Measurements from ENCODE around the gene POMT2.
A peak's percentile ranks its signal among the peaks of the same experiment; 100 is the strongest.

POMT2 gene

DNA sequence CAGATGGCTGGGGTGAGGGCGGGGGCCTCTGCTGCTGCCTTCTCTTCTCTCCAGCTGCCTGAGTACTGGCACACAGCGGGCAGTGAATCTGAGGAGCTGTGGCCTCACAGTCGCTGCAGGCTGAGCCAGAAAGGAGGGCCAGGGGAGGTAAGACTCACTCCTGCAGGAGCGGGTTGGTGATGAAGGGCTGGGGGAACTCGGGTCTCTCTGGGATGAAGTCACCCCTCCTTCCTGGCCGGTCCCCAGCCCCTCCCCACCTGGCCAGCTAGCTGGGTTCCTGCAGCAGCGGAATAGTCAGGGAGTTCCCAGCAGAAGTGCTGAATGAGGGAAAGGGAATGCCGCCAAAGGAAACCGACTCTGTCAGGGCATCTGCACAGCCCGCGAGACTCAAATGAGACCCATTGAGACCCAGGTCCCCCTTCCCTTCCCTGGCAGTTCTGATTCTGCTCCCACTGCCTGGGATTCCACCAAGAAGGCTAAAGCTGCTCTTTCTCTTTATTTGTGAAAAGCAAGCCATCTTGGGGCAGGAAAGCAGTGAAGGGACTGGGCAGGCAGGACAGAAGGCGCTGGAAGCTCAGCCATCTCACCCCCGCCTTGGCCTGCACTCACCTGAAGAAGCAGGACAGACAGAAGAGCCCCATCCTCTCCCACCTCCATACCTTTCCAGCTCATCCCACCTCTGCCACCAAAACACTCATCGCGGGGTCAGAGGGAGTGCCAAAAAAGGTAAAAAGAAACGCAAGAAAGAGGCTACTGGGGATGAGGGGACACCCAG, 54.9 kb downstream of the POMT2 start:
- DNase-seq, result peak in 2 of 14 donors; percentile 17 to 34

DNA sequence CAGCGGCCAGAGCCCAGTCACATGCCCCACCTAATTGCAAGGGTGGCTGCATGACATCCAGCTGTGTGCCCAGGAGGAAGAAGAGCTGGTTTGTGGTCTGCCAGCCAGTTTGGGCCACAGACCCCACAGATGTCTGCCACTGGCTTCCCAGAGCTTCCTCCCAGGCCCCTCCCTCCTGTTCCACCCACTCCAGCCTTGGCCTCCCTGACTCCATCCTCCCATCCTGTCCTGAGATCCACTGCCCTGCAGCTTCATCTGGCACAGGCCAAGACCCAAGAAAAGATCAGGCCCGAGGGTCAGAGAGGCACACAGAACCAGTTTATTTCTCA, 55.5 kb downstream of the POMT2 start:
- DNase-seq, result no peak

DNA sequence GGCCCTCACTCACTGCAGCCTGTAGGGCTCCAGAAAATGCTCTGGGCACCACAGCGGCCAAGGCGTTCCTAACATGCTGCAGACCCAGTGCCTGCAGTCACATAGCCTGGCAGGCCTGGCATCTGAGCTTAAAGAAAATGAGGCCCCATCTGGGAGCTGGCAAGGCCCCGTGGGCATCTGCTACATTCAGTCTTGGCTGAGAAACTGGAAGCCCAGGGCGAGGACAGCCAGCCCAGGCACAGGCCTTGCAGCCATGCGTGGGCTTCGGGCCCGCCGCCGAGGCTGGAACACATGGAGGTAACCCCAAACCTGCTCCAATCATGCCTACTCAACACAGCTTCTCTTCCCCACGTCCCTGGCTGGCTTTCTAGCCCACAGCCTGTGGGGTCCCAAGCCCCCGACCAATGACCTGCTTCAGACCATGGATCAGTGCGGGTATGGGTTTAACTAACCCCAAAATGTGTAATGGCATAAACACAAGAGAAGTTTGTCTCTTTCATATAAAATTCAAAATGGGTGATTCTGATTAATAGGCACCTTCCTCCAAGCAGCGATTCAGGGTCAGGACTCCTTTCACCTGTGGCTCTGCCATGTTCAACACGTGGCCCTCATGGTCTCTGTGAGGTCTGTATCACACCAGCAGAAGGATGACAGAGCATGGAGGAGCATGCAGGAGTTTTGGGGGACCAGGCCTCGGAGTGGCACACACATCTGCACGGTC, 56.1 kb downstream of the POMT2 start:
- peak in 1 of 14 donors; percentile 94 for DNase-seq

DNA sequence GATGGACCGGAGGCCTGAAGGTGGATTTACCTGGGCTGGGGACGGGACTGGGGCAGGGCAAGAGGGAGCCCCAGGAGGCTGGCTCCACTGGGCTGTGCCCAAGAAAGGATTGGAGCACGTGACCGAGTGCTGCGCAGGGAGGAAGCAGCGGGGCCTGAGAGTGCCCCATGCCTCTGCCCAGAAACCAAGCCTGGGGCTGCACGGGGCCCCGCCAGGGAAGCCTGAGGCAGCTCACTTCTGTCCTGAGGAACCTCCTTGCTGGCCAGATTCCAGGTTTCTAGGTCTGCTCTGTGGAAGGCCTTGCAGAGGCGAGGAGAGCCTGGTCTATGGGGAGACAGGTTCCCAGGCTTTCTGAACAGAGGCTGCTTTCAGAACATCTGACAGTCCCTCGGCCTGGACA, 60.1 kb downstream of the POMT2 start:
- peak in 3 of 14 donors; percentile 14 to 26 (median 20) for DNase-seq

DNA sequence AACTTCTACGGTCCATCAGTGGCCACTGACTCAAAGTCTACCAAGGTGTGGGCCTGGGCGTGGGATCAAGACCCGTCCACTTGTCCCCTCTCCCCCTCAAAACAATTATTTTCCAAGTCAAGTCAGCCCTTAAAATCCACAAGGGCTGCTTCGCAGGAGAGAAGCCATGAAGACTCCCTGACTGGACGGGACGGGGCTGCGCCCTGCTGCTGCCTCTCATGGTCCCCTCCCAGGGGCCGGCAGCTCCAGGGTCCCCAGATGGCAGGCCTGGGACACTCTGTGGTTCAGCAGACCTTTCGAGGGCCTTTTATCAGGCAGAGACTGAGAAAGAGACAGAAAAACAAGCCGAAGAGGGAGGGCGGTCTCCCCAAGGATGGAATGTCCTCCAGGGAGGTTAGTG, 60.5 kb downstream of the POMT2 start:
- DNase-seq, result no peak

DNA sequence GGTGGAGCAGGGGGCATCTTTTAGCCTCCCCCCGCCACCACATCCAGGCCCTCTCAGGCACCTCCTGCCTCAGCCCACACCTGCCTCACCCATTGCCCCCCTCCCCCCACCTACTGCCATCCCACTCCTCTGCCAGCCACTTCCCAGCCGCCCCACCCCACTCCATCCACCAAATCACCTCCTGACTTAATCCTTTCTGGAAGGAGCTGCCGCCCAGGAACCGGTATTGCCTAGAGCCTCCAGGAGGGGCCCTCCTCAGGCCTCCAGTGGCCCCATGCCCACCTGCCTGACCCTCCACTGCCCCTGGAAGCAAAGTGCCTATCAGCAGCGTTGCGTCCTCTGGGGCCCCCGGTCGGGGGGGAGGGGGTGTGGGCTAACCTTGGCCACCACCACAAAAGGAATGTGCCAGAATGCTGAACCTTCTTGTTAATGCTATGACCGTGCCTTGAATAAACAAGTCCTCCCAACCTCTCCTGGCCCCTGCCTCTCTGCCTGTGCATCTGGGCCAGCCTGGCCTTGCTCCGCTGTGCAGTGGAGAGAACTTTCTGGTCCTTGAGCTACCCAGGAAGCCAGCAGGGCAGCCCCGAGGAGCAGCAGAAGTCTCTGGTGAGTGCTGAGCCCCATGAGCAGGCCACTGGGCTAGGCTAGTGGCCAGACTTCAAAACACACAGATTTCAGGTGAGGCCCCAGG, 61.5 kb downstream of the POMT2 start:
- no peak for DNase-seq

DNA sequence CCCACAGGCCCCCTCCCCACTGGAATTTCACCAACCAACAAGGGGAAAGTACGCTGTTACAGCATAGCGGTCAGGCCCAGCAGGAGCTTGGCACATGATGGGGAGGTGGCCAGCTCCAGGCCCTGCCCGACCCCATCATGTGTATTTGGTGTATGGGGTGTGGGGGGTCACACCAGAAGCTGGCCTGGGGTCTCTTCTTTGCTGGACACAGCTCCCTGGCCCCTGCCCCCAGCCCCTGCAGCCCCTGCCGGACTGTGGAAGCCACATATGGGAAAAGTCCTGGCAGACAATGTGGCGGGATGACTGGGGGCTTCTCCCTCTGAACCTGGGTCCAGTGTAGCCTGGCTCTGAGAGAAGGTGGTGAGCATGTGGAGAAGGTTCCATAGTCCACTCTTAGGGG, 62.1 kb downstream of the POMT2 start:
- DNase-seq, result no peak

DNA sequence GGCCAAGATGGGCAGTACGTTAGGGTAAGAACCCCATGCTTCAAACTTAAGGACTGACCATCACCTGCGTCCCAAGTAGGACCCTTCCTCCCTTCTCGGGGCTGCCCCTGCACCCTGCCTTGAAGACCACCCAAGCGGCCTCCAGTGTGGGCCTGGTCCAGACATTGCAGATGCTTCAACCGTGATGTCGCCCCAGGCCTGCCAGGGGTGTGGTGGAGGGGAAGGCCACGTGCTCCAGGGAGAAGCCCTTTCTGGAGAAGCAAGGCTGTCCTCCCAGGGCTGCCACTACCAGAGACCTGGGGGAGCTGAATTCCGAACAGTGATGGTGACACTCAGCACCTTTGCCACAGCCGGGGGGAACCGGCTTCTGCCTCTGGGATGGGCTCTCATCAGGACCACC, 63.0 kb downstream of the POMT2 start:
- no peak for DNase-seq

DNA sequence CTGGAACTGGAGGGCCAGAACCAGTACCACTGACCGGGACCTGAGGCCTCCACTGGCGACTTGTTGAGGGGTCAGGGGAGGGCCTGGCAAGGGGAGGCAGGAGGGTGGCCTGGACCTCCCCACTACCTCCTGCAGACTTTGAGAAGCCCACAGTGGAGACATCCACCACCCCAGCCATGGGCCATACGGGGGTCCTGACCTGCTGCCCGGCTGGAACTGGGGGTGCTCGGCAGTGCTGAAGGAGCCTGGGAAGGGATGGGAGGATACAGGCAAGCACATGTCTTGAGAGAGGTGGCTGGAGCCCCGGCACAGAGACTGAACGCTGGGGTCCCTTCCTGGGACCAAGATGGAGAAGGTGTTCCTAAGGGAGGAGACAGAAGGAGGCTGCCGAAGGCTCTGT, 64.0 kb downstream of the POMT2 start:
- no peak for DNase-seq

DNA sequence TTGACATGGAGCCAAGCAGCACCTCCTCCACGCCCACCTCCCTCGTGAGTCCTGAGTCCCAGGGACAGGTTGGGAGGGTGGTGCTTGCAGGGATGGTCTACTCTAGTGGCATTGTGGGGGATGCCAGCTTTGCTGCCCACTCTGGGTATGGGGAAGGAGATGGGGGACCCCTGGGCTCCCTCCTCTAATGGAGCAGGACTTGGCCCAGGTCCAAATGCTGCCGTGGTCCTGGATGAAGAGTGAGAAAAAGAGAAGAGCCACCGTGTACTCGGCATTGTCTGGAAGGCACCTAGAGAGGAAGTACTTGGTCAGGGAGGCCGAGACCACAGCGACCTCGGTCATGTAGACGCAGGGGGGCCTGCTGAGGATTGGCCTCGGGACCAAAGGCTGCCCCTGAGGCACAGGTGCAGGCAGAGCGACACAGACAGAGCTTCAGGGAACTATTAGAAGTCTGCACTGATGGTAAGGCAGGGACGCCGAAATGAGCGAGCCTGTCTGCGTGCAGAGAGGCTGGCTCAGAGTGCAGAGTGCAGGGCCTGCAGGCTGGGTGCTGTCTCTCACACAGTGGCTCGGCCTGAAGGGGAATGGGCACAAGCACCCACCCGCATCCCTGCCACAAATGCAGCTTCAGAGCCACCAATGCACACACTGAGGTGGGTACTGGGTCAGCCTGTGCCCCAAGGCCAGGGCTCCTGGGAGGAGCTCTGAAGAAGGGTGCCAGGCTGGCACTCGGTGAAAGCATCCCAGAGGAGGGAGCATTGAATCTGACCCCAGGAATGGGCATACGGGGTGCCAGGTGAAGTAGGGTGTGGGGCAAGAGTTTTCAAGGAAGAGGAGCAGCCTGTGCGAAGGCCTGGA, 67.1 kb downstream of the POMT2 start:
- no peak for DNase-seq

DNA sequence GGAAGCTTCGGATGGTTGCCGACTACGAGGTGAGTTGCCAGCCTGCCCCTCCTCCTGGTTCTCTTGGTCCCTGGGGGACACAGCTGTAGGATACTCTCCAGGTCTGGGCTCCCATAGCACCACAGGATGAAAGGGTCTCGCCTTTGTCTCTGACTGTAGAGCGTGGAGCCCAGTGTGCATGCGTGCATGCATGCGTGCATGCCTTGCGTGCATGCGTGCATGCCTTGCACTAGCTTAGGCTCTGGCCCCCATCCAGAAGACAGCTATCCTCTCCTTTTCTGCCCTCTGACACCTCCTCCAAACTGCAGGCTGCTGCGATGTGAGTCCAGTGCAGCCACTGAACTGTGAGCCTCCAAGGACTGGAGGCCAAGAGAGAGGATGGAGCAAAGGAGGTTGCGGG, 68.8 kb downstream of the POMT2 start:
- DNase-seq, result no peak

DNA sequence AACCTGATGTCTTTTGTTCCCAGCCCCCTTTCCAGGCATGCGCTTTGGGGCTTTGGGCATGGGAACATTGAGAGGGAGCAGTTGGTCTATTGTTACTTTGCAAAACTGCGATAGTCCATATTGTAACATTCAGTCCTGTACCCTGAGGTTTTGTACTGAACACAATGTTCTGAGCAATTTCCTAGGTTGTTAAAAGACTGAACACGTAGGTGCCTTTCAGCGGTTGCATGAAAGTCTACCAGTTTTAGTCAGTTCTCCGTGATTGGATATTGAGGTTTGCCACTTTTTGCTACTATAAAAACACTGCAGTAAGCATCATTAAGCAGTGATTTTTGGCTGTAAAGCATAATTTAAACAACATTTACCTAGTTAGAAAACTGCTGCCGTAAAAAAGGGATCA, 69.8 kb downstream of the POMT2 start:
- no peak for DNase-seq

DNA sequence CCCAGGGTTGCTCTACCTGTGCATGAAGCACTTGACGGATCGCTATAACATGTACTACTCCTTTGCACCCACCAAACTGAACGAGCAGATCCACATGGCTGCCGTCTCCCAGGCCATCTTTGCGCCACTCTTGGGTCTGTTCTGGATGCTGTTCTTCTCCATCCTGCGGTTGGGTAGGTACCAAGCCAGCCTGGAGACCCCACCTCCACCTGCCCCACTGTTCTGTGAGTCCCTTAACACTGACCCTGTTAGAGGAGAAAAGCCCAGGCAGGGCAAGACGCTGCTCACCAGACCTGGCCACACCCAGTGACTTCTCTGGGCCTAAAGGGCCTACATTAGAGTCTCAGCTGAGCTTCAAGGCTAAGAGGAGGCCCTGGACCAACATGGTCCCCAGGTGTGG, 71.4 kb downstream of the POMT2 start:
- no peak for DNase-seq

DNA sequence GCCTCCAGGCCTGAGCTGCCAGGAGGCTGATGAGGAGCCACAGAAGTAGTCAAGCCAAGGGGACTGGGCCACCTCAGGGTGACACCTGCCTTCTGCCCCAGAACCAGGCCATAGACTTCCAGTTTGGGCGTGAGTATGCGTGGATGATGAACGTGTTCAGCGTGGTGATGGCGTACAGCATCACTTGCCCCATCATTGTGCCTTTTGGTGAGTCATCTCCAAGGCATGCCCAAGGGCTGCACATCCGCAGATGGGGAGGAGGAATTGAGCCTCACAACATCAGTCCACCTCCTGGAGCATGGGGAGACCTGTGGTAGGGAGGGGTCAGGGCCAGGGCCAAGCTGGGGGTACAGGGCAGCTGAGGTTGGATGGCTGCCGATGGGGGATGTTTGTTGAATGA, 72.0 kb downstream of the POMT2 start:
- DNase-seq, result no peak

DNA sequence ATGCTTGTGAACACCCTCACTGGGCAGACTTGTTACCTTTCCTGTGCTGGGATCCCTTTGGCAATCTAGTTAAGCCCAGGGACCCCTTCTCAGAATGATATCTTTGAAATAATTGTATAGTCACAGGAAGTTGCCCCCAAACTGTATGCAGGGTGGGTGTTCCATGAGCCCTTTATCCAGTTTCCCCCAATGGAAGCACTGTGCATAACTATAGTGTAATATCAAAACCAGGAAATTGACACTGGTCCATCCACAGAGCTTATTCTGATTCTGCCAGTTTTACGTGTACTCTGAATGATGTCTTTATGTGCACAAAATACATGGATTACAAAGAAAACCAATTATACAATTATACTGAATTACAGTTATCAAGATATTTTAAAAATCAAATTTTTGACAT, 73.9 kb downstream of the POMT2 start:
- no peak for DNase-seq

DNA sequence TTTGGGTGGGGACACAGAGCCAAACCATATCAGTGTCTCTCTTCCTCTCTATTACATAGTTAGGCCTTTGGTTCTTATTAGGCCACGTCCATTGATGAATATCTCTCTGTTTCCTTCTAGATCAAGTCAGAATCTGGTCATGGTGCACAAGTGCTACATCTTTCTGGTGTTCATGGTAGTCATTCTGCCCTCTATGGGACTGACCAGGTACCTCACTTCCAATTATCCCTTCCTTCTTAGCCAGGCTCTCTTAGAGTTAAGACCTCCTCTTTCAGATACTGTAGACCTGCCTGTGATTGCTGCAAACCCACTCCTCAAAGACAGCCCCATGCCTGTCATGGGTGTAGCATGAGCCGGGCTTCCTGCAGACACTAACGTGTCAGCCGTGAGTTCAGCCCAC, 74.9 kb downstream of the POMT2 start:
- DNase-seq, result no peak

DNA sequence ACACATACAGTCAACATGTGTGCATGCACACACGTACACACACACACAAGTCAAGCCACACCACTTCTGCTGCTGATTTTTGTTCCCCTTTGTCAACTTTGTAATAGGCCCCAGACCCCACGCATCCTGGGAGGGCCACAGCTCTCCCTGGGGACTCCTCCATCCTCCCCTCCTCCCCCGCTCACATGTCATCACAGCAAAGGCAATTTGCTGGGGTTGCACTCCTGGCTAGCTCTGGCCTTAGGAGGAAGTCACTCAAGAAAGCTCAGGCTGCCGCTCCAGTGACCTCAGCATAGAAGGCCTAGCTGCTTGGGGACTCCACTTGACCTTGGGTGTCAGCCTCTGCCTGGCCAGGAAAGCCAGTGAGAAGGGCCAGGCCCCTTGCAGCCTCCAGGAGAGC, 76.8 kb downstream of the POMT2 start:
- DNase-seq, result no peak

DNA sequence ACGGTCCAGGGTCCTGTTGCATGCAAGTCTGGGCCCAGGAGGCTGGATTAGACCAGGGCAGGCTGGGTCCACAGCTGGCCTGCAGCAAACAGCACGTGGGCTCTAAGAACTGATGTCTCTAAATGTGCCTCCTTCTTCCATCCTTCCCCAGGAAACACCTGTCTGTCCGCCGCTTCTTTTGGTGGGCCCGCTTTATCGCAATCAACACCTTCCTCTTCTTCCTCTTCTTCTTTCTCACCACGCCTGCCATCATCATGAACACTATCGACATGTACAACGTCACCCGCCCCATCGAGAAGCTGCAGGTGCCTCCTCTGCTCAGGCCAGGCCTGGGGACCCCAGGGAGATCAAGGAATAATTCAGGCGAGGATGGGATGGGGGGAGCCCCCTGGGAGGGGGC, 77.9 kb downstream of the POMT2 start:
- no peak for DNase-seq

DNA sequence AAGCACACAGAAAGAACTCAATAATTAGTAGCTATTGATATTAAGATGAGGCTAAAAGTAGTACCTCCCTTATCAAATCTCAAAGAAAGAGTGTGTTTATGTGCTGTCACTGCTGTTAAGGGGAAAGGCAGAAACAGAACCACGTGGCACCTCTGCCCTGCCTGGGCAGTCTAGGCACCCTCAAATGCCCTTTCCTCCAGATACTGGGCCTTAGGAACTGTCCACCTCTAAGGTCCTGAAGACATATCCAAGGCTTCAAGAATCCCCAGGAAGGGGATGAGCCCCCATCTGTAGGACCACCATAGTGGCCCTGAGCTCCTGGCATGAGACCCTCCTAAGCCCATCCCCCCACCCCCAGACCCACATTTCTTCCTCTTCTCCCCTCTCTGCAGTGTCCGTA, 78.7 kb downstream of the POMT2 start:
- DNase-seq, result no peak

DNA sequence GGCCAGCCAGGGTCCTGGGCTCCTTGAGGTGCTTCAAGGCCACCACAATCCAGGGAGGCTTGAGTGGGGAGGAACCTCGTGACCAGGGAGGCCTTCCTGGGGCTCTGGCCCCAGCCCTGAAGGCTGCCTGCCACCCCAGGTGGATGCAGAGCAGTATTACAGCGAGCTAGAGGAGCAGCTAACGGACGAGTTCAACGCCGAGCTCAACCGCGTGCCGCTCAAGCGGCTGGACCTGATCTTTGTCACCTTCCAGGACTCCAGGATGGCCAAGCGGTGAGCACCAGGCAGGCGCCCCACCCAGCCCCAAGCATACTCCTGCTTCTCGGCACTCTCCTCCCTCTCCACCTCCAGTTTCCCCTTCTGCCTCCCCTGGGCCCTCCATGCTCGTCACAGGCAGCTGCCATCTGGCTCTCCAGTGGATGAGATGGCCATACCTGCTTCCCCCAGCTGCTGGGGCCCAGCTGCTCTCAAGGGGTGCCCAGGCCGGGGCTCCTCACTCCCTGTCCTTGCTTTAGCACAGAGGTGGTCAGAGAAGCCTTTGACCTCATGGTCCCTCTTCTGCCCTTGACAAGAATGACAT, 80.3 kb downstream of the POMT2 start:
- DNase-seq, result no peak

DNA sequence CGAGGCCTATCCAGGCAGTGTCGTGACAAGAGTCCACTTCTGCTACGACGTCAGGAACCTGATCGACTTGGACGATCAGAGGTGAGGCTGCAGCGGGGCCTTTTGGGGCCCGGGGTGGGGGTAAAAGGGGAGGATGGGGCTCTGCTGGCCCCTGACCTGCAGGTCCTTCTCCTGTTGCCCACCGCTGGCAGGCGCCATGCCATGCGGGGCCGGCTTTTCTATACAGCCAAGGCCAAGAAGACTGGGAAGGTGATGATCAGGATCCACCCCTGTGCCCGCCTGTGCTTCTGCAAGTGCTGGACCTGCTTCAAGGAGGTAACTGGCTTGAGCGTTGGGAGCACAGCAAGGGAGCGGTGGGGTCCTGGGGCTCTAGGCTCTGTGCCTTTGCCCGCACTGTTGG, 81.3 kb downstream of the POMT2 start:
- no peak for DNase-seq

DNA sequence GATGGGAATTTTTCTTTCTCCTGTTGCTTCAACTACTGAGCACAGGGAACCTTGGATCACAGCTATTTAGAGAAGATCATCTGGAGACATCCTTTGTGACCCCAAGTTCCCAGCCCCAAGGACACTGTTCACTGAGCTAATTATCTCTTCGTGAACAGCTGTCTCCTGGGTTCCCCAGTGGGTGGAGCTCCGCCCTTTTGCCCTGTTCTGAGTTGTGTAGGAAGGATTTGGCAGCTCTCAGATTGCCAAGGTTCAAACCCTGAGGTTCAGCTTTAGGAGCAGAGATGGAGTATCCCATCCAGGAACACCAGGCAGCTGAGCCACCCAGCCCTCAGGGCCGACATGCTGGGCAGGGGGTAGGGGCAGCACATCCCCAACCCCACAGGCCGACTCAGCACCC, 81.7 kb downstream of the POMT2 start:
- no peak for DNase-seq

DNA sequence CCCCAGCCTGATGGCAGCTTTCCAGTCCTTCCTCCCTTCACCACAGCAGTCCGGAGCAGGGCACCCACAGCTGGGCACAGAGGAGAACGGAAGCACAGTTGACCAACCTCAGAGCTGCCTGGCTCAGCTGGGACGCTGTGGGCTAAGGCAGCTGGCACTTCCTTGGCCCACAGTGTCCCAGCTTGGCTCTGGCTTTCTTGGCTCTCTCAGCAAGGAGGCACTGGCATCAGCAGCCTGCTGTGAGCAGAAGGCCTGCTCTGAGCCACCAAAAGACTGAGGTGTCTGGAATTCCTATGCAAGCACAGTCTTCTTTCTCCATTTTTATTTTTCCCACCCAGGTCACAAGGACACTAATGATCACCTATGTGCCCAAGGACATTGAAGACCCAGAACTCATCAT, 82.3 kb downstream of the POMT2 start:
- DNase-seq, result peak in 2 of 14 donors; percentile 9 to 51
